Fibroblast of peridontal ligament (primary cell): ENCODE results near the gene LGALS8.
A peak's percentile ranks its signal among the peaks of the same experiment; 100 is the strongest.
"Not testable (repeated sequence)": the region's sequence is repeated elsewhere in the genome, so short reads cannot be mapped to it uniquely, and the experiment has no call there.

Experiments
- DNase-seq: peaks from one replicate; pipeline ENCODE4 v3.0.0-alpha.2; 2010; ENCODE audit errors: extremely low read depth

Gene LGALS8

GRCh38 chr1:236523704-236524141 lies at the start of gene LGALS8:
TSS of gene LGALS8 (plus strand) at chr1:236523982. CDS start at chr1:236526071, 2,089 bp downstream.
- peak; percentile 78 for DNase-seq

DNA sequence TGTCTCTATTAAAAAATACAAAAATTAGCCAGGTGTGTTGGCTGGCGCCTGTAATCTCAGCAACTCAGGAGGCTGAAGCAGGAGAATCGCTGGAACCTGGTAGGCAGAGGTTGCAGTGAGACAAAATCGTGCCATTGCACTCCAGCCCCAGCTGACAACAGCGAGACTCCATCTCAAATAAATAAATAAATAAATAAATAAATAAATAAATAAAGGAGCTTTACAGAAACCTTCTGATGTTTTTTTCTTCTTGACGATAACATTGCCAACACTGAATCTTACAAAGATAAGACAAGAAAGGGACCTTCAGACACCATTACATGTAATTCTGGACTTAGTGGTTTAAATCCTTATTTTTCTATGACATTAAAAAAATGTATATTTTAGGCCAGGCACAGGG lies 47.8 kb upstream of the LGALS8 start:
- no peak for DNase-seq

DNA sequence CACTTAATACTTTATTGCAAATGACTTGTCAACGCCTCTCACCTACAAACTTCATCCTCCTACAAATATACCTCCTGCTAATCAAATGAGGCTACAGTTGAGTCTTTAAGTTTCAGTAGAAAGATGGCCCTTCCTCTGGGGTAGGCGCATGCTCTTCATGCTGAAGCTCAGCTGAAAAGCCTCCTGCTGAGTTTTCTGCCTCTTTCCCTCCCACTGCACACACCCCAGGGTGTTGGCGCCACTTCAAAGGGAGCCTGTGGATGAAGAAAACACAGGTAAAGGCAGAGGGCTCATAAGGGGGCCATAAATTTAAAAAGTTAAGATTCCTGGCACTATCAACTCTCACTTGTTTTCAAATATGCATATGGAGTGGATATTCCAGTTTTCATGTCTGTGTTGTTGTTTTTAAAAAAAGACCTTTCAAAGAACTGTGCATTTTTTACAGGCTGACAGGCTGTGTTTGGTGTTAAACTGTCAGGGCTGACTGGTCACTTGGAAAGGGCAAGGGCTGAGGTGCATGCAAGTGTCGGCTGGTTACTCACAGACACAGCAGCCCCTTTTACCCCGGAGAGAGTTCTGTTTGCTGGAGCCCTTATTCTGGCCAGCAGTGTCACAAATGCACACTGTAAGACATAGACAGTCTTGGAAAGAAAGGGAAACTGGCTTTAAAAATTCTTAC lies 42.9 kb upstream of the LGALS8 start:
- no peak for DNase-seq

DNA sequence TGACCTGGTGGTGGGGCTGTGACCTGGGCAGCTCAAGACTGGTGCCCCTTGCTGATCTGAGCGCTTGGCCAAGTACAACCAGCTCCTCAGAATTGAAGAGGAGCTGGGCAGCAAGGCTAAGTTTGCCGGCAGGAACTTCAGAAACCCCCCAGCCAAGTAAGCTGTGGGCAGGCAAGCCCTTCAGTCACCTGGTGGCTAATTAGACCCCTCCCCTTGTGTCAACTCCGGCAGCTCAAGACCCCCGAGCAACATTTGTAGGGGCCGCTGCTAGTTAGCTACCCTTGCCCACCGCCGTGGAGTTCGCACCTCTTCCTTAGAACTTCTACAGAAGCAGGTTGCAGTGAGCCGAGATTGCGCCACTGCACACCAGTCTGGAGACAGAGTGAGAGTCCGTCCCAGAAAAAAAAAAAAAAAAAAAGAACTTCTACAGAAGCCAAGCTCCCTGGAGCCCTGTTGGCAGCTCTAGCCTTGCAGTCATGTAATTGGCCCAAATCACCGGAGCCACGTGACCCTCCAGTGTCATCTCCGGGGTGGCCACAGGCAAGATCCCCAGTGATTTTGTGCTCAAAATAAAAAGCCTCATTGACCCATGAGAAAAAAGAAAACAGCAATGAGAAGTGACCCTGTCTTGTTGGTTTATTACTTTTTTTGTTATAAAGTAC lies 39.3 kb upstream of the LGALS8 start:
- no peak for DNase-seq

DNA sequence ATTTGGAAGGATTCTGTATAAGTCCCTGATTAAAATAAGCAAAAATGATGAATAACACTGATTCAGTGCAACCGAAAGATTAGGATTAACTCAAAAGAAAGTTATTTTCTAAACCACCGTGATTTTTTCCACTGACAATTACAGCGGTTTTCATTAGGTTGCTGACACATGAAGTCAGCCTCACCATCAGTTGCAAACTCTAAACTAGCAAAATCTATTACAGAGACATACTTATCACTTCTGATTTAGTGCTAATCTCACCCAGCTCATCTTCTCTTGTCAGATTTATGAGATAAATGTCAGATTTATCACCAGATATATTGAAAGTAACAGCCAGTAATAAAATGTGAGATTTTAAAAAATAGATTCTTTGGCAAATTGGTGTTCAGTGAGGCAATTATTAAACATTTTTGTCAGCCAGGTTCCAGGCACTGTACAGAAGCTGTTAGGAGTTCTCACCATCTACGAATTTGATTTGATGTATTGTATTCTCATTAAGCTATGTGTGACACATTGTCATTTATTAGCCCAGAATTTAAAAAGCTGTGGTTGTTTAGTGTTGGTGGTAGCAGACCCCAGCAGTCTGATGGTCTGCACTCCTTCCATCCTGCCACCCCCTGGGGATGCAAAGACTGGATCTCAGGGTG lies 37.3 kb upstream of the LGALS8 start:
- DNase-seq: peak; percentile 30

DNA sequence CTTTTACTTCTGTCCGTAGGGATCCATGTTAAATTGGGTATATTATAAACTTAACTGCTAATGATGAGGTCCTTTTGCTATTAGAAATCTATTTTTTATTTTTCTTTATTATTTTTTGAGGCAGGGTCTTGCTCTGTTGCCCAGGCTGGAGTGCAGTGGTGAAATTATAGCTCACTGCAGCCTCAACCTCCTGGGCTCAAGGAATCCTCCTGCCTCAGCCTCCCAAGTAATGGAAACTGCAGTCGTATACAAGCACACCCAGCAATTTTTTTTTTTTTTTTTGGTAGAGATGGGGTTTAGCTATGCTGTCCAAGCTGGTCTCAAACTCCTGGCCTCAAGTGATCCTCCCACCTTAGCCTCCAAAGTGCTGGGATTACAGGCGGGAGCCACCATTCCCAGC lies 34.6 kb upstream of the LGALS8 start:
- DNase-seq: not testable (repeated sequence)

- DNase-seq: peak; percentile 78
Observed at GRCh38 chr1:236489710-236490377, 33.9 kb upstream of the LGALS8 start.

- DNase-seq: no peak
Observed at GRCh38 chr1:236491469-236492136, 32.2 kb upstream of the LGALS8 start.

DNA sequence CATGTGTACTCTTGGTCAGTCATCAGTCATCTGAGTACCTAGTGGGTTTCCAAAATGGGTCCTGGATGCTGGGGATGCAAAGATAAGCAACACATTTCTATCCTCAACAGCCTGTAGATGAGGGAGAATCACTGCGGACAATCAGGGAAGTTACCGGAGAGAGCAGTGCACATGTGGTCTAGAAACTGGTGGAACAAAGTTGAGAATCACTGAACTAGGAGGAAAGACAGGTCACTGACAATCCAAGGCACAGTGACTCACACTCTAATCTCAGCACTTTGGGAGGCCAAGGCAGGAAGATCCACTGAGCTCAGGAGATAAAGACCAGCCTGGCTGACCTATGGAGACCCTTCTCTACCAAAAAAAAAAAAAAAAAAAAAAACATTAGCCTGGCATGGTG lies 31.4 kb upstream of the LGALS8 start:
- no peak for DNase-seq

DNA sequence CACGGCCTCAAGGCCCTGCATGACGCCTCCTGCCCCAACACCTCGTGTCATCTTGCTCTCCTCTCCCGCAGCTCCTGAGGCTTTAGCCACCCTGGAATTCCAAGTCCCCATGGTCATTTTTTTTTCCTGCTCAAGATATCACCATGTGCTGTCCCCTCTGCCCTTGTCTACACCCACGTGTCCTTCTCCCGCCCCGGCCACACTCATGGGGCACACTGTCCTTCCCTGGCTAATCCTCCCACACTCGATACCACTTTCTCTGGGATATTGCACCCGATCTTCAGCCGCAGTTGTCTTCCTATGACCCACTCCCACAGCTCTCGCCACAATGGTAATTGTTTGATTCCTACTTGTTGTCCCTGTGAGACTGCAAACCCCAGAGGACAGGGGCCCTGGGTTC lies 29.7 kb upstream of the LGALS8 start:
- no peak for DNase-seq

DNA sequence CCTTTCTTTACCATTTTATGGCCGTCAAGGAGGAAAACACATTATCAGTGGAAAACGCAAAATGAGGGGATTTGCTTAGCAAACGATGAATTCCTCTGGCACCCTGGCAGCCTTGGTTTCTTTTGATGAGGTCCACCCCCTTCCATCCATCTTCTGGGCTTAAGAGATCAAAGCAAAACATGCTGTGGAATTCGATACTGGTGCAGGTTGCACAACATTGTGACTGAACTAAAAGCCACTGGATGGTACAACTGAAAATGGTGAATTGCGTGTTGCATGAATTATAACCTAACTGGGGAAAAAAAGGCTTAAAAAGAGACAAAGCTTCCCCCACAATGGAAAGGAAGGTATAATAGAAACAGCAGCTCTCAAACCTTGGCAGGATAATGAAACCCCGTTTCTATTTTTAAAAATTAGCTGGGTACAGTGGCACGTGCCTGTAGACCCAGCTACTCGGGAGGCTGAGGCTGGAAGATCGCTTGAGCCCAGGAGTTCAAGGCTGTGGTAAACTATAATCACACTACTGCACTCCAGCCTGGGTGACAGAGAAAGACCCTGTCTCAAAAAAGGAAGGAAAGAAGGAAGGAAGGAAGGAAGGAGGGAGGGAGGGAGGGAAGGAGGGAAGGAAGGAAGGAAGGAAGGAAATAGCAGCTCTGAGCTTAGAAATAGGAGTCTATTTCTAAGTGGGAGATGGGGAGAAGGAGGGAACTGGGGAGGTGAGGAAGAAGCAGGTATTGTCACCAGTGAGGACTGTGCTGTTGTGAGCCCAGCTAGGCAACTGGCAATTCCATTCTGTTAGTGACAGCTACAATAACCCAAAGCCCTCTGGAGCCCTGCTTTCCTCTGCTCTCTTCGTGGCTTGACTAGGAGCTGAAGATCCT lies 29.0 kb upstream of the LGALS8 start:
- DNase-seq: no peak

DNA sequence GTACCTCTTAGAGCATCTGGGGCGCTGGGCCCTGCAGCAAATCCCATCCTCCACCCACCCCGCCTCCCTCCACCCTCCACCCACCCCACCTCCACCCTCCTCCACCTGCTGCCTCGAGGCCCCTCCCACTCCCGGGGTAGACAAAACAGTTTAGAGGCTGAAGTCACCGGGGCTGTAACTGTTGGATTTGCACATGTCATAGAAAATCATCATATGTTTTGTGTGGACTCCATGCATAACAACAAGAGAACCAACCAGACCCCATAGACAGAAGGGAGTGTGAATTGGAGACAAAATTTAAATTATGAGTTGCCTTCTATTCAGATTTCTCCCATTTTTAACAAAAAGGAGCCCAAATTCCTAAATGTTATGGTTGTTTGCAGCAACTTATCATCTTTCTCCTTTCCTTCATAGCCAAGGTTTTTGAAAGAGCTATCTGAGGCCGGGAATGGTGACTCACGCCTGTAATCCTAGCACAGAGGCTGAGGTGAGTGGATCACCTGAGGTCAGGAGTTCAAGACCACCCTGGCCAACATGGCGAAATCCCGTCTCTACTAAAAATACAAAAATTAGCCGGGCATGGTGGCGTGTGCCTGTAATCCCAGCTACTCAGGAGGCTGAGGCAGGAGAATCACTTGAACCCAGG lies 28.2 kb upstream of the LGALS8 start:
- no peak for DNase-seq

DNA sequence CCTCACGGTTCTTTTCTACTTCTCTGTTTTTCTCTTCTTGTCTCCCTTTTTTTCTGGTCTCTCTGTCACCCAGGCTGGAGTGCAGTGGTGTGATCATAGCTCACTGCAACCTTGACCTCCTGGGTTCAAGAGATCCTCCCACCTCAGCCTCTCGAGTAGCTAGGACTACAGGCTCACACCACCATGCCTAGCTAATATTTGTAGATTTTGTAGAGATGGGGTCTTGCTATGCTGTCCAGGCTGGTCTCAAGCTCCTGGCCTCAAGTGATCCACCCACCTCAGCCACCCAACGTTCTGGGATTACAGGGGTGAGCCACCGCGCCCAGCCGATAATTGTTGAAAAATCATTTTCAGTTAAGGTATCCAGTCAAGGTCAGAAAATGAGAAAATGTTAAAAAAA lies 25.9 kb upstream of the LGALS8 start:
- no peak for DNase-seq

GRCh38 chr1:236501093-236501492 lies 22.7 kb upstream of the LGALS8 start:
- DNase-seq: no peak

DNA sequence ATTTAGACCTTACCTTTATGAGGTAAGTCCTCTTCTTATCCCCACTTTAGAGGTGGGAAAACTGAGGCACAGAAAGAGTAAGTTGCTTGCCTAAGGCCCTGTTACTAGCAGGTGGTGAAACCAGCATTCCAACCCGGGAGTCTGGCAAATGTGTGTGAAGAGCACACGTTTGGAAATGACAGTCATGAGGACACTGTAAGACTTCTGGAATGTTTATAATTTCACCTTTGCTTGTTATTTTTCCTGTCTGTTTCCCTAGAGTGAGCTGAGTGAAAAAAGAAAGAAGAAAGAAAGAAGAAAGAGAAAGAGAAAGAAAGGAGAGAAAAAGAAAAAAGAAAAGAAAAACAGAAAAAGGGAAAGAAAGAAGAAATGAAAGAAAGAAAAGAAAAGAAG lies 21.2 kb upstream of the LGALS8 start:
- no peak for DNase-seq

GRCh38 chr1:236502972-236503639 lies 20.7 kb upstream of the LGALS8 start:
- peak; percentile 54 for DNase-seq

- DNase-seq: not testable (repeated sequence)
Observed at GRCh38 chr1:236504338-236504737, 19.4 kb upstream of the LGALS8 start.

DNA sequence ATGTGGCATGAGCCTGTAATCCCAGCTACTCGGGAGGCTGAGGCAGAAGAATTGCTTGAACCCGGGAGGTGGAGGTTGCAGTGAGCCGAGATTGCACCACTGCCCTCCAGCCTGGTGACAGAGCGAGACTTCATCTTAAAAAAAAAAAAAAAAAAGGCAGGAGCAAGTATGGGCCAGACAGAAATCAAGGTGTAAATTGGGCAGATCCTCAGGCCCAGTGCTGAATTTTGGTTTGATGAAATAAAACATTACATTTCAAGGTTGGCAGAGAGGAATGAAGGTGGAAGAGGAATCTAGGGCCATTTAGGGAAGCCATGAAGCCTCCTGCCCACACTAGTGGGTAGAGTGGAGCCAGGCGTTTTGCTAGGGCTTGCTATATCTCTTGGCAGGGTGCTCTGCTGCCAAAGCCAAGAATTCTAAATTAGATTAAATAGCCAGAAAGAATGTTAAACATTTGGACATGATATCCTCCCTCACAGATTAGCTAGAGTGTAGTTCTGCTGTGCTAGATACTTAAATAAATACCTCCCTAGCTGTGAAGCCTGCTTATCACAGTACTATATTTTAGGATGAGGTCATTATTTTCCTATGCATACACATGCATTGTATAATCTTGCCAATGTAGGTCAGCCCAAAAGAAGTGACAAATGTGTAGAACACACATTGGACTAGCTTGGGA lies 16.6 kb upstream of the LGALS8 start:
- peak; percentile 68 for DNase-seq

DNA sequence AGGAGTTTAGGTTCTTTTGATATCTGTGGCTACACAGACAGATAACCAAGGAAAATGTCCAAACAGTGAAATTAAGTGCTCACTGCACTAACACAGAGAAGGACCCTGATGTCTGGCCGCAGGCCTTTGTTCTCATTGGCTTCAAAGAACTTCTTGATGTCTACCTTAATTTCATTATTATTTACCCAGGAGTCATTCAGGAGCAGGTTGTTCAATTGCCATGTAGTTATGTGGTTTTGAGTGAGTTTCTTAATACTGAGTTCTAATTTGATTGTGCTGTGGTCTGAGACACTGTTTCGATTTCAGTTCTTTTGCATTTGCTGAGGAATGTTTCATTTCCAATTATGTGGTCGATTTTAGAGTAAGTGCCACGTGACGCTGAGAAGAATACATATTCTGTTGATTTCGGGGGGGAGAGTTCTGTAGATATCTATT lies 15.2 kb upstream of the LGALS8 start:
- peak; percentile 27 for DNase-seq
